Measurements from ENCODE around the gene TMEM115. TPM values are rescaled to one million over a fixed set of nuclear protein-coding genes. Genes with fewer than 3 reads are reported as not detected.
A peak's percentile ranks its signal among the peaks of the same experiment; 100 is the strongest.

TMEM115 gene
- total and polyA plus RNA-seq, 10 of the 15 experiments (the other 5 are each of a cell fraction or from before 2014, with no cell fraction given) = 1.9 to 18.7 (median 13.2) TPM

- TF ChIP-seq ZBTB11 (CRISPR knock-in tag; IDR thresholded peaks at IDR 0.05) (no peak), ETV6 (conservative IDR thresholded peaks at IDR 0.05 in 1 of 2, IDR thresholded peaks at IDR 0.05 in 1 of 2; ENCODE audit: borderline replicate concordance in 1 of 2, low read depth in 1 of 2) (no peak), SPI1 (IDR thresholded peaks at IDR 0.05; ENCODE audit: borderline replicate concordance, insufficient read depth, low read depth, low read length) (peak; percentile 74), RUNX3 (IDR thresholded peaks at IDR 0.05; ENCODE audit: low read length) (no peak; the same call in 1 of the 2 replicates), EZH2 (IDR thresholded peaks at IDR 0.05; ENCODE audit: borderline replicate concordance, control insufficient read depth, low read depth, low read length) (no peak), HCFC1 (IDR thresholded peaks at IDR 0.05; ENCODE audit: low read length) (peak; percentile 59), SIN3A (IDR thresholded peaks at IDR 0.05; ENCODE audit: low read depth, low read length) (0 out of 2 replicates have a peak, but pooled peaks have one; percentile 50), KAT2A (conservative IDR thresholded peaks at IDR 0.05; ENCODE audit: control insufficient read depth, low read depth, low read length) (no peak), CHD4 (IDR thresholded peaks at IDR 0.05) (no peak), EGR1 (IDR thresholded peaks at IDR 0.05; ENCODE audit: borderline replicate concordance in 1 of 2, low read depth in 2 of 2, low read length in 2 of 2) (peak; percentile 24 to 50; a peak in 2 of 3 replicates), RAD51 (IDR thresholded peaks at IDR 0.05) (no peak), SREBF2 (IDR thresholded peaks at IDR 0.05; ENCODE audit: low read length) (no peak), POLR2AphosphoS2 (IDR thresholded peaks at IDR 0.05; ENCODE audit: low read depth, low read length) (peak; percentile 91), ZBTB33 (IDR thresholded peaks at IDR 0.05) (no peak)
- TF ChIP-seq, protein P1, sequence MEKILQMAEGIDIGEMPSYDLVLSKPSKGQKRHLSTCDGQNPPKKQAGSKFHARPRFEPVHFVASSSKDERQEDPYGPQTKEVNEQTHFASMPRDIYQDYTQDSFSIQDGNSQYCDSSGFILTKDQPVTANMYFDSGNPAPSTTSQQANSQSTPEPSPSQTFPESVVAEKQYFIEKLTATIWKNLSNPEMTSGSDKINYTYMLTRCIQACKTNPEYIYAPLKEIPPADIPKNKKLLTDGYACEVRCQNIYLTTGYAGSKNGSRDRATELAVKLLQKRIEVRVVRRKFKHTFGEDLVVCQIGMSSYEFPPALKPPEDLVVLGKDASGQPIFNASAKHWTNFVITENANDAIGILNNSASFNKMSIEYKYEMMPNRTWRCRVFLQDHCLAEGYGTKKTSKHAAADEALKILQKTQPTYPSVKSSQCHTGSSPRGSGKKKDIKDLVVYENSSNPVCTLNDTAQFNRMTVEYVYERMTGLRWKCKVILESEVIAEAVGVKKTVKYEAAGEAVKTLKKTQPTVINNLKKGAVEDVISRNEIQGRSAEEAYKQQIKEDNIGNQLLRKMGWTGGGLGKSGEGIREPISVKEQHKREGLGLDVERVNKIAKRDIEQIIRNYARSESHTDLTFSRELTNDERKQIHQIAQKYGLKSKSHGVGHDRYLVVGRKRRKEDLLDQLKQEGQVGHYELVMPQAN (conservative IDR thresholded peaks at IDR 0.05) = peak; percentile 95
- TF ChIP-seq, protein P2, sequence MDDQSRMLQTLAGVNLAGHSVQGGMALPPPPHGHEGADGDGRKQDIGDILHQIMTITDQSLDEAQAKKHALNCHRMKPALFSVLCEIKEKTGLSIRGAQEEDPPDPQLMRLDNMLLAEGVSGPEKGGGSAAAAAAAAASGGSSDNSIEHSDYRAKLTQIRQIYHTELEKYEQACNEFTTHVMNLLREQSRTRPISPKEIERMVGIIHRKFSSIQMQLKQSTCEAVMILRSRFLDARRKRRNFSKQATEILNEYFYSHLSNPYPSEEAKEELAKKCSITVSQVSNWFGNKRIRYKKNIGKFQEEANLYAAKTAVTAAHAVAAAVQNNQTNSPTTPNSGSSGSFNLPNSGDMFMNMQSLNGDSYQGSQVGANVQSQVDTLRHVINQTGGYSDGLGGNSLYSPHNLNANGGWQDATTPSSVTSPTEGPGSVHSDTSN (IDR thresholded peaks at IDR 0.05; ENCODE audit: insufficient replicate concordance, low read depth, low read length) = no peak
- TF ChIP-seq, protein P3, sequence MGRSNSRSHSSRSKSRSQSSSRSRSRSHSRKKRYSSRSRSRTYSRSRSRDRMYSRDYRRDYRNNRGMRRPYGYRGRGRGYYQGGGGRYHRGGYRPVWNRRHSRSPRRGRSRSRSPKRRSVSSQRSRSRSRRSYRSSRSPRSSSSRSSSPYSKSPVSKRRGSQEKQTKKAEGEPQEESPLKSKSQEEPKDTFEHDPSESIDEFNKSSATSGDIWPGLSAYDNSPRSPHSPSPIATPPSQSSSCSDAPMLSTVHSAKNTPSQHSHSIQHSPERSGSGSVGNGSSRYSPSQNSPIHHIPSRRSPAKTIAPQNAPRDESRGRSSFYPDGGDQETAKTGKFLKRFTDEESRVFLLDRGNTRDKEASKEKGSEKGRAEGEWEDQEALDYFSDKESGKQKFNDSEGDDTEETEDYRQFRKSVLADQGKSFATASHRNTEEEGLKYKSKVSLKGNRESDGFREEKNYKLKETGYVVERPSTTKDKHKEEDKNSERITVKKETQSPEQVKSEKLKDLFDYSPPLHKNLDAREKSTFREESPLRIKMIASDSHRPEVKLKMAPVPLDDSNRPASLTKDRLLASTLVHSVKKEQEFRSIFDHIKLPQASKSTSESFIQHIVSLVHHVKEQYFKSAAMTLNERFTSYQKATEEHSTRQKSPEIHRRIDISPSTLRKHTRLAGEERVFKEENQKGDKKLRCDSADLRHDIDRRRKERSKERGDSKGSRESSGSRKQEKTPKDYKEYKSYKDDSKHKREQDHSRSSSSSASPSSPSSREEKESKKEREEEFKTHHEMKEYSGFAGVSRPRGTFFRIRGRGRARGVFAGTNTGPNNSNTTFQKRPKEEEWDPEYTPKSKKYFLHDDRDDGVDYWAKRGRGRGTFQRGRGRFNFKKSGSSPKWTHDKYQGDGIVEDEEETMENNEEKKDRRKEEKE (IDR thresholded peaks at IDR 0.05) = no peak
These were observed 31.2 kb downstream of the TMEM115 start, which contains the start of gene TUSC2 (continued) for GRCh38 chr3:50327943-50328691.
